Thoracic aorta (tissue), 2 donors: Measurements from ENCODE around the gene ADI1. TPM values are rescaled to one million over a fixed set of nuclear protein-coding genes. Genes with fewer than 3 reads are reported as not detected.

Experiments used
- ATAC-seq: fragments of 150-250 bp; one replicate; pipeline ENCODE4 v1.8.0; 2017; ENCODE audit warnings: low read depth; ENCODE audit not compliant: insufficient number of reproducible peaks, low FRiP score
- DNase-seq: peaks from one replicate; pipeline ENCODE4 v3.0.0-alpha.2; 2020; ENCODE audit warnings: low spot score
- H3K27ac ChIP-seq, 2 donors: fragments of 200-600 bp; sonication (generic); 1 replicate in 1 of 2; 2 replicates in 1 of 2; pipeline ENCODE4 v1.5.1; 2016; ENCODE audit warnings: mild to moderate bottlenecking in 2 of 2, moderate library complexity in 2 of 2
- H3K27me3 ChIP-seq: fragments of 200-600 bp; sonication (generic); replicated peaks from 2 replicates; pipeline ENCODE4 v1.6.0; 2016; ENCODE audit warnings: mild to moderate bottlenecking; ENCODE audit not compliant: insufficient read depth
- H3K36me3 ChIP-seq: fragments of 200-600 bp; sonication (generic); one replicate; pipeline ENCODE4 v1.5.1; 2016
- H3K4me1 ChIP-seq, 2 donors: fragments of 200-600 bp; sonication (generic); 1 replicate in 1 of 2; 2 replicates in 1 of 2; pipeline versions ENCODE4 v1.5.1 to v1.6.0; 2016; ENCODE audit warnings: low read depth in 2 of 2, mild to moderate bottlenecking in 1 of 2; ENCODE audit not compliant: control insufficient read depth in 1 of 2
- H3K4me3 ChIP-seq: fragments of 200-600 bp; sonication (generic); 2 replicates; pipeline ENCODE4 v1.5.1; 2016; ENCODE audit warnings: mild to moderate bottlenecking
- H3K9me3 ChIP-seq: fragments of 200-600 bp; sonication (generic); 2 replicates; pipeline ENCODE4 v1.5.1; 2016
- CTCF ChIP-seq: fragments of 200-600 bp; sonication (generic); IDR thresholded peaks from one replicate; pipeline ENCODE4 v1.5.1; 2019; ENCODE audit warnings: antibody characterized with exemption
- total RNA-seq, 2 donors: library from RNA; depleted of rRNA; stranded (reverse); fragments of >200 nt; gene quantifications; one replicate each; pipeline versions ENCODE4 v1.1.0 to v1.2.3, GENCODE V29; 2016

ADI1 gene
- total RNA-seq, 2 donors from 2014 or later, result 120 to 126 TPM

GRCh38 chr2:3483227-3483985 lies 35.9 kb downstream of the ADI1 start:
- no peak overlapping the region for H3K27ac ChIP-seq
- TF ChIP-seq CTCF, result no peak
- peaks cover 0 to 15% of the 10 kb centered on the region in 2 donors for H3K4me1 ChIP-seq
- no peak for ATAC-seq
- no peak for DNase-seq
- H3K36me3 ChIP-seq, result peaks cover 20% of the 10 kb centered on the region
- no peaks in the 10 kb centered on the region for H3K27me3 ChIP-seq
- no peaks in the 10 kb centered on the region for H3K9me3 ChIP-seq
- no peak overlapping the region for H3K4me3 ChIP-seq

GRCh38 chr2:3482363-3482821 lies 36.9 kb downstream of the ADI1 start:
- Histone ChIP-seq H3K4me1 (peaks cover 0 to 5% of the 10 kb centered on the region in 2 donors), H3K27ac (no peak overlapping the region), H3K9me3 (no peaks in the 10 kb centered on the region), H3K4me3 (no peak overlapping the region), H3K36me3 (peaks cover 20% of the 10 kb centered on the region), H3K27me3 (no peaks in the 10 kb centered on the region)
- no peak for TF ChIP-seq CTCF
- DNase-seq (no peak), ATAC-seq (no peak)

GRCh38 chr2:3481736-3482362 lies 37.5 kb downstream of the ADI1 start:
- Histone ChIP-seq H3K4me3 (no peak overlapping the region), H3K9me3 (no peaks in the 10 kb centered on the region), H3K27ac (no peak overlapping the region), H3K27me3 (no peaks in the 10 kb centered on the region), H3K4me1 (no peaks in the 10 kb centered on the region), H3K36me3 (peaks cover 21% of the 10 kb centered on the region)
- no peak for DNase-seq
- no peak for ATAC-seq
- no peak for TF ChIP-seq CTCF

- no peak for TF ChIP-seq CTCF
- H3K4me3 ChIP-seq, result no peak overlapping the region
- H3K27me3 ChIP-seq, result no peaks in the 10 kb centered on the region
- no peaks in the 10 kb centered on the region for H3K9me3 ChIP-seq
- H3K4me1 ChIP-seq, result no peaks in the 10 kb centered on the region
- no peak overlapping the region for H3K27ac ChIP-seq
- no peak for ATAC-seq
- H3K36me3 ChIP-seq, result peaks cover 22% of the 10 kb centered on the region
- DNase-seq, result no peak
These were observed 38.3 kb downstream of the ADI1 start for GRCh38 chr2:3481011-3481400.

- no peak overlapping the region for H3K27ac ChIP-seq
- no peak for ATAC-seq
- no peaks in the 10 kb centered on the region for H3K9me3 ChIP-seq
- DNase-seq, result no peak
- no peaks in the 10 kb centered on the region for H3K4me1 ChIP-seq
- peaks cover 22% of the 10 kb centered on the region for H3K36me3 ChIP-seq
- H3K27me3 ChIP-seq, result no peaks in the 10 kb centered on the region
- no peak overlapping the region for H3K4me3 ChIP-seq
- no peak for TF ChIP-seq CTCF
These were observed 38.9 kb downstream of the ADI1 start for GRCh38 chr2:3480352-3481010.
